Measurements from ENCODE around the gene ZDHHC11B.
"Not testable (repeated sequence)": the region's sequence is repeated elsewhere in the genome, so short reads cannot be mapped to it uniquely, and the experiment has no call there.

- not testable (repeated sequence) for TF ChIP-seq EZH2 (IDR thresholded peaks at IDR 0.05; ENCODE audit: insufficient read depth, poor library complexity, severe bottlenecking); EZH2phosphoT487 (IDR thresholded peaks at IDR 0.05; ENCODE audit: insufficient read depth, low read depth)
These were observed 13.9 kb downstream of the ZDHHC11B start for GRCh38 chr5:770585-770984.
